OCI-LY1 (cell line): ENCODE results near the gene FRMD1.

ENCODE experiments used
- EZH2 ChIP-seq: fragments of 200-600 bp; sonication (generic), shearing (Covaris generic); IDR thresholded peaks from 2 replicates; pipeline ENCODE4 v1.8.0; 2017; ENCODE audit warnings: borderline replicate concordance, mixed run types, mild to moderate bottlenecking, antibody characterized with exemption, low read length, moderate library complexity, mixed read lengths
- TF ChIP-seq, protein P1 (sequence below): fragments of 200-600 bp; sonication (generic), shearing (Covaris generic); IDR thresholded peaks from 2 replicates; pipeline ENCODE4 v1.5.1; 2017; ENCODE audit warnings: mild to moderate bottlenecking, antibody characterized with exemption, low read length, moderate library complexity, mixed read lengths

DNA sequence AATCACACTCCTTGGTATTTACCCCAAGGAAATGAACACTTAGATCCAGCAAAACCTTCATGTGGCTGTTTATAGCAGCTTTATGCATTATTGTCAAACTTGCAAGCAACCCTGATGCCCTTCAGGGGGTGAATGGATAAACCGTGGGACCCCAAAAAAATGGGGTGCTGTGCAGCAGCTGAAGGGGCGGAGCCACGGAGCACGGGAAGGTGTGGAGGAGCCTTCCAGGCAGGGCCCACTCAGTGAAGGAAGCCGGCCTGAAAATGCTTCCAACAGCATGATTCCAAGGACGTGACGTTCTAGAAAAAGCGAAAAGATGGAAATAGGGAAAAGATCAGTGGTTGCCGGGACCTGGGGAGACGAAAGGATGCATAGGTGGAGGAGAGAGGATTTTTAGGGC lies 25.6 kb upstream of the FRMD1 start:
- no peak for TF ChIP-seq EZH2
- TF ChIP-seq, protein P1, sequence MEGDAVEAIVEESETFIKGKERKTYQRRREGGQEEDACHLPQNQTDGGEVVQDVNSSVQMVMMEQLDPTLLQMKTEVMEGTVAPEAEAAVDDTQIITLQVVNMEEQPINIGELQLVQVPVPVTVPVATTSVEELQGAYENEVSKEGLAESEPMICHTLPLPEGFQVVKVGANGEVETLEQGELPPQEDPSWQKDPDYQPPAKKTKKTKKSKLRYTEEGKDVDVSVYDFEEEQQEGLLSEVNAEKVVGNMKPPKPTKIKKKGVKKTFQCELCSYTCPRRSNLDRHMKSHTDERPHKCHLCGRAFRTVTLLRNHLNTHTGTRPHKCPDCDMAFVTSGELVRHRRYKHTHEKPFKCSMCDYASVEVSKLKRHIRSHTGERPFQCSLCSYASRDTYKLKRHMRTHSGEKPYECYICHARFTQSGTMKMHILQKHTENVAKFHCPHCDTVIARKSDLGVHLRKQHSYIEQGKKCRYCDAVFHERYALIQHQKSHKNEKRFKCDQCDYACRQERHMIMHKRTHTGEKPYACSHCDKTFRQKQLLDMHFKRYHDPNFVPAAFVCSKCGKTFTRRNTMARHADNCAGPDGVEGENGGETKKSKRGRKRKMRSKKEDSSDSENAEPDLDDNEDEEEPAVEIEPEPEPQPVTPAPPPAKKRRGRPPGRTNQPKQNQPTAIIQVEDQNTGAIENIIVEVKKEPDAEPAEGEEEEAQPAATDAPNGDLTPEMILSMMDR, result no peak
